Trophoblast cell (in vitro differentiated cells and primary cell): ENCODE data around the gene CLIC3.

Source experiments
- DNase-seq, 2 donors: peaks; one replicate each; pipeline ENCODE4 v3.0.0-alpha.2; 2016
- H2AFZ ChIP-seq: 2 replicates; pipeline ENCODE4 v1.6.1; 2013; ENCODE audit warnings: low read length, moderate library complexity, mild to moderate bottlenecking; ENCODE audit not compliant: insufficient read depth, poor library complexity
- H2AK5ac ChIP-seq: 2 replicates; pipeline ENCODE4 v1.6.1; 2013; ENCODE audit warnings: mild to moderate bottlenecking, low read length
- H2BK120ac ChIP-seq: 2 replicates; pipeline ENCODE4 v1.6.1; 2013; ENCODE audit warnings: low read length, mild to moderate bottlenecking, moderate library complexity; ENCODE audit not compliant: insufficient read depth, poor library complexity
- H2BK12ac ChIP-seq: 2 replicates; pipeline ENCODE4 v1.6.1; 2013; ENCODE audit warnings: mild to moderate bottlenecking, low read length, moderate library complexity
- H2BK5ac ChIP-seq: 2 replicates; pipeline ENCODE4 v1.6.1; 2013; ENCODE audit warnings: low read length, low read depth, moderate library complexity, mild to moderate bottlenecking; ENCODE audit not compliant: poor library complexity
- H3K14ac ChIP-seq: 2 replicates; pipeline ENCODE4 v1.6.1; 2013; ENCODE audit warnings: mild to moderate bottlenecking, low read length
- H3K18ac ChIP-seq: 2 replicates; pipeline ENCODE4 v1.6.1; 2013; ENCODE audit warnings: mild to moderate bottlenecking, low read length
- H3K23ac ChIP-seq: 2 replicates; pipeline ENCODE4 v1.6.1; 2013; ENCODE audit warnings: low read length
- H3K27ac ChIP-seq: 2 replicates; pipeline ENCODE4 v1.5.1; 2013; ENCODE audit warnings: low read depth, mild to moderate bottlenecking, inconsistent platforms, low read length, moderate library complexity
- H3K27me3 ChIP-seq: 2 replicates; pipeline ENCODE4 v1.6.1; 2013; ENCODE audit warnings: inconsistent platforms, mild to moderate bottlenecking, low read length, moderate library complexity; ENCODE audit not compliant: insufficient read depth
- H3K36me3 ChIP-seq, 2 experiments: 1 replicate in 1 of 2; 2 replicates in 1 of 2; pipeline ENCODE4 v1.6.1; 2013; ENCODE audit warnings: low read length in 2 of 2, mild to moderate bottlenecking in 2 of 2, moderate library complexity in 1 of 2; ENCODE audit not compliant: insufficient read depth in 2 of 2, control insufficient read depth in 1 of 2
- H3K4ac ChIP-seq: 2 replicates; pipeline ENCODE4 v1.6.1; 2013; ENCODE audit warnings: low read depth, mild to moderate bottlenecking, low read length, moderate library complexity
- H3K4me1 ChIP-seq, 2 experiments: 1 replicate in 1 of 2; 2 replicates in 1 of 2; pipeline ENCODE4 v1.6.1; 2013; ENCODE audit warnings: low read length in 2 of 2, mild to moderate bottlenecking in 2 of 2, moderate library complexity in 1 of 2; ENCODE audit not compliant: insufficient read depth in 2 of 2, control insufficient read depth in 1 of 2
- H3K4me2 ChIP-seq: 2 replicates; pipeline ENCODE4 v1.6.1; 2013; ENCODE audit warnings: inconsistent platforms, mild to moderate bottlenecking, low read length, moderate library complexity
- H3K4me3 ChIP-seq: 2 replicates; pipeline ENCODE4 v1.5.1; 2013; ENCODE audit warnings: mild to moderate bottlenecking, low read depth, low read length, inconsistent platforms
- H3K79me1 ChIP-seq: one replicate; pipeline ENCODE4 v1.6.1; 2013; ENCODE audit warnings: low read length
- H3K79me2 ChIP-seq: 2 replicates; pipeline ENCODE4 v1.6.1; 2013; ENCODE audit warnings: low read length, mild to moderate bottlenecking; ENCODE audit not compliant: control insufficient read depth, insufficient read depth, poor library complexity
- H3K9ac ChIP-seq: 2 replicates; pipeline ENCODE4 v1.6.1; 2013; ENCODE audit warnings: mild to moderate bottlenecking, low read length
- H3K9me3 ChIP-seq: 2 replicates; pipeline ENCODE4 v1.6.1; 2013; ENCODE audit warnings: low read depth, mild to moderate bottlenecking, control low read depth, inconsistent platforms, low read length; ENCODE audit not compliant: insufficient read depth
- H4K12ac ChIP-seq: 2 replicates; pipeline ENCODE4 v1.6.1; 2013; ENCODE audit warnings: low read depth, mild to moderate bottlenecking, low read length, moderate library complexity
- H4K8ac ChIP-seq: 2 replicates; pipeline ENCODE4 v1.6.1; 2013; ENCODE audit warnings: low read depth, mild to moderate bottlenecking, low read length, moderate library complexity
- H4K91ac ChIP-seq: one replicate; pipeline ENCODE4 v1.6.1; 2013; ENCODE audit warnings: low read depth, mild to moderate bottlenecking, low read length, moderate library complexity
- WGBS: extraction: QIAGEN DNeasy Blood & Tissue Kit; methylation state at CpG from one replicate; pipeline ENCODE4 v1.1.7; 2013; ENCODE audit warnings: missing lambda C conversion rate; ENCODE audit not compliant: insufficient read length, insufficient coverage; ENCODE audit errors: extremely low coverage; 5-methylcytosine and 5-hydroxymethylcytosine counted together

CLIC3 gene

GRCh38 chr9:137008312-137008711 lies 11.9 kb upstream of the CLIC3 start:
- Histone ChIP-seq H2AK5ac (no peak overlapping the region), H3K79me2 (no peaks in the 10 kb centered on the region), H4K91ac (no peak overlapping the region), H2BK12ac (no peak overlapping the region), H2BK120ac (no peak overlapping the region), H3K18ac (no peak overlapping the region), H4K12ac (no peak overlapping the region), H3K4me2 (no peak overlapping the region), H2AFZ (no peak overlapping the region), H4K8ac (no peak overlapping the region), H2BK5ac (no peak overlapping the region), H3K36me3 (no peaks in the 10 kb centered on the region), H3K23ac (no peak overlapping the region), H3K4me1 (no peaks in the 10 kb centered on the region), H3K27ac (no peak overlapping the region), H3K14ac (no peak overlapping the region), H3K4me3 (no peak overlapping the region), H3K4ac (no peak overlapping the region), H3K79me1 (no peaks in the 10 kb centered on the region), H3K9me3 (peaks cover 7% of the 10 kb centered on the region), H3K27me3 (no peaks in the 10 kb centered on the region), H3K9ac (no peak overlapping the region)
- DNase-seq = no peak
- no CpG with 5 or more reads among the region's 22 CpGs for WGBS

GRCh38 chr9:137007816-137008270 lies 11.5 kb upstream of the CLIC3 start:
- H2AK5ac ChIP-seq = no peak overlapping the region
- no peak overlapping the region for H2BK12ac ChIP-seq
- no peak overlapping the region for H3K27ac ChIP-seq
- H3K79me1 ChIP-seq = no peaks in the 10 kb centered on the region
- no peak overlapping the region for H3K14ac ChIP-seq
- H4K91ac ChIP-seq = no peak overlapping the region
- no peak overlapping the region for H2BK120ac ChIP-seq
- peaks cover 7% of the 10 kb centered on the region for H3K9me3 ChIP-seq
- H3K4me2 ChIP-seq = no peak overlapping the region
- no peaks in the 10 kb centered on the region for H3K36me3 ChIP-seq
- no peak for DNase-seq
- no peak overlapping the region for H2AFZ ChIP-seq
- H3K4ac ChIP-seq = no peak overlapping the region
- no CpG with 5 or more reads among the region's 13 CpGs for WGBS
- no peak overlapping the region for H3K18ac ChIP-seq
- H3K4me1 ChIP-seq = no peaks in the 10 kb centered on the region
- no peak overlapping the region for H4K12ac ChIP-seq
- no peak overlapping the region for H3K4me3 ChIP-seq
- H3K27me3 ChIP-seq = no peaks in the 10 kb centered on the region
- no peak overlapping the region for H4K8ac ChIP-seq
- H3K79me2 ChIP-seq = no peaks in the 10 kb centered on the region
- H2BK5ac ChIP-seq = no peak overlapping the region
- no peak overlapping the region for H3K23ac ChIP-seq
- no peak overlapping the region for H3K9ac ChIP-seq

- Histone ChIP-seq H3K18ac (no peak overlapping the region), H3K4me2 (no peak overlapping the region), H2BK12ac (no peak overlapping the region), H3K4me1 (no peaks in the 10 kb centered on the region), H3K27me3 (no peaks in the 10 kb centered on the region), H2AK5ac (no peak overlapping the region), H3K9me3 (peaks cover 4% of the 10 kb centered on the region), H2AFZ (no peak overlapping the region), H2BK5ac (no peak overlapping the region), H3K14ac (no peak overlapping the region), H3K79me2 (no peaks in the 10 kb centered on the region), H4K91ac (no peak overlapping the region), H3K23ac (no peak overlapping the region), H3K79me1 (no peaks in the 10 kb centered on the region), H4K12ac (no peak overlapping the region), H4K8ac (no peak overlapping the region), H3K4ac (no peak overlapping the region), H3K9ac (no peak overlapping the region), H3K4me3 (no peak overlapping the region), H3K27ac (no peak overlapping the region), H3K36me3 (no peaks in the 10 kb centered on the region), H2BK120ac (no peak overlapping the region)
- 100% methylated on average over 2 of the region's 30 CpGs for WGBS
- DNase-seq = no peak
These were observed 10.9 kb upstream of the CLIC3 start for GRCh38 chr9:137007108-137007815.

GRCh38 chr9:137006116-137007003 lies 10.0 kb upstream of the CLIC3 start:
- Histone ChIP-seq H3K18ac (no peak overlapping the region), H2BK12ac (no peak overlapping the region), H4K91ac (no peak overlapping the region), H4K8ac (no peak overlapping the region), H3K14ac (no peak overlapping the region), H4K12ac (no peak overlapping the region), H3K4ac (no peak overlapping the region), H2AK5ac (no peak overlapping the region), H3K9ac (no peak overlapping the region), H3K36me3 (no peaks in the 10 kb centered on the region), H3K4me2 (no peak overlapping the region), H3K9me3 (peaks cover 4% of the 10 kb centered on the region), H3K79me2 (no peaks in the 10 kb centered on the region), H2BK5ac (no peak overlapping the region), H3K27me3 (no peaks in the 10 kb centered on the region), H3K23ac (no peak overlapping the region), H2AFZ (no peak overlapping the region), H3K27ac (no peak overlapping the region), H2BK120ac (no peak overlapping the region), H3K4me3 (peak overlapping the region; percentile 9), H3K79me1 (no peaks in the 10 kb centered on the region), H3K4me1 (no peaks in the 10 kb centered on the region)
- DNase-seq = no peak
- WGBS = no CpG with 5 or more reads among the region's 24 CpGs
